ENCODE measurements around the gene APCDD1.

APCDD1 gene

DNA sequence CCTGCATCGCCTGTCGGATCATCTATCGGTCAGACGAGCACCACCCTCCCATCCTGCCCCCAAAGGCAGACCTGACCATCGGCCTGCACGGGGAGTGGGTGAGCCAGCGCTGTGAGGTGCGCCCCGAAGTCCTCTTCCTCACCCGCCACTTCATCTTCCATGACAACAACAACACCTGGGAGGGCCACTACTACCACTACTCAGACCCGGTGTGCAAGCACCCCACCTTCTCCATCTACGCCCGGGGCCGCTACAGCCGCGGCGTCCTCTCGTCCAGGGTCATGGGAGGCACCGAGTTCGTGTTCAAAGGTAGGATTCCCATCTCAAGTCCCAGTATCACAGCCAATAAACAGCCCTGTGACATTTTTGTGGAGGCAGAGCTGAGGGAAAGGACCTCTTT is 31.0 kb downstream of the APCDD1 start:
- Histone ChIP-seq H3K4me3 (replicated peaks; ENCODE audit: low read depth, low read length) (no peak overlapping the region), H3K27me3 (replicated peaks; ENCODE audit: control insufficient read depth, insufficient read depth, low read length) (no peaks in the 10 kb centered on the region), H3K36me3 (ENCODE audit: control insufficient read depth, insufficient read depth, low read length) (no peaks in the 10 kb centered on the region)
- TF ChIP-seq, protein P1, sequence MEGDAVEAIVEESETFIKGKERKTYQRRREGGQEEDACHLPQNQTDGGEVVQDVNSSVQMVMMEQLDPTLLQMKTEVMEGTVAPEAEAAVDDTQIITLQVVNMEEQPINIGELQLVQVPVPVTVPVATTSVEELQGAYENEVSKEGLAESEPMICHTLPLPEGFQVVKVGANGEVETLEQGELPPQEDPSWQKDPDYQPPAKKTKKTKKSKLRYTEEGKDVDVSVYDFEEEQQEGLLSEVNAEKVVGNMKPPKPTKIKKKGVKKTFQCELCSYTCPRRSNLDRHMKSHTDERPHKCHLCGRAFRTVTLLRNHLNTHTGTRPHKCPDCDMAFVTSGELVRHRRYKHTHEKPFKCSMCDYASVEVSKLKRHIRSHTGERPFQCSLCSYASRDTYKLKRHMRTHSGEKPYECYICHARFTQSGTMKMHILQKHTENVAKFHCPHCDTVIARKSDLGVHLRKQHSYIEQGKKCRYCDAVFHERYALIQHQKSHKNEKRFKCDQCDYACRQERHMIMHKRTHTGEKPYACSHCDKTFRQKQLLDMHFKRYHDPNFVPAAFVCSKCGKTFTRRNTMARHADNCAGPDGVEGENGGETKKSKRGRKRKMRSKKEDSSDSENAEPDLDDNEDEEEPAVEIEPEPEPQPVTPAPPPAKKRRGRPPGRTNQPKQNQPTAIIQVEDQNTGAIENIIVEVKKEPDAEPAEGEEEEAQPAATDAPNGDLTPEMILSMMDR (IDR thresholded peaks at IDR 0.05; ENCODE audit: insufficient read depth, low read length, poor library complexity, severe bottlenecking) = no peak
- DNase-seq (ENCODE audit: extremely low read depth, insufficient read length) = no peak

DNA sequence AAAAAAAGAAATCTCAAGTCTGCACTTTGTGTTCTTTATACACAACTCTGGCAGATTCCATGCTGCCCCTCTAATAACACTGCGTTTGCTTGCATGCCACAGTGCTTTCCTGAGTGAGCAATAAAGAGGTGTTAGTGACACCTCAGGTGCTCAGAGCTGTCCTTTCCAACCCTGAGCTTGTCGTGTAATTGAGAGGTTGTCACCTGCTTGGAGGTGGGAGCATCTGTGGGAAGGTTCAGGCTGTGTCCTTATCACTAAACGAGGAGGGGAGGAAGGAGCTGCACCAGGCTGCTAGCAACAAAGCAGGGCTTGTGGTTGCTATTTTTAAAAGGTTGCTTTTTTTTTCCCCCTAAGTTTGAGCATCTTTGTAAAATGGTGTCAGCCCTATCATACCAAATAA is 31.9 kb downstream of the APCDD1 start:
- Histone ChIP-seq H3K27me3 (replicated peaks; ENCODE audit: control insufficient read depth, insufficient read depth, low read length) (no peaks in the 10 kb centered on the region), H3K36me3 (ENCODE audit: control insufficient read depth, insufficient read depth, low read length) (no peaks in the 10 kb centered on the region), H3K4me3 (replicated peaks; ENCODE audit: low read depth, low read length) (no peak overlapping the region)
- TF ChIP-seq, protein P1 (IDR thresholded peaks at IDR 0.05; ENCODE audit: insufficient read depth, low read length, poor library complexity, severe bottlenecking) = no peak
- DNase-seq (ENCODE audit: extremely low read depth, insufficient read length) = no peak

DNA sequence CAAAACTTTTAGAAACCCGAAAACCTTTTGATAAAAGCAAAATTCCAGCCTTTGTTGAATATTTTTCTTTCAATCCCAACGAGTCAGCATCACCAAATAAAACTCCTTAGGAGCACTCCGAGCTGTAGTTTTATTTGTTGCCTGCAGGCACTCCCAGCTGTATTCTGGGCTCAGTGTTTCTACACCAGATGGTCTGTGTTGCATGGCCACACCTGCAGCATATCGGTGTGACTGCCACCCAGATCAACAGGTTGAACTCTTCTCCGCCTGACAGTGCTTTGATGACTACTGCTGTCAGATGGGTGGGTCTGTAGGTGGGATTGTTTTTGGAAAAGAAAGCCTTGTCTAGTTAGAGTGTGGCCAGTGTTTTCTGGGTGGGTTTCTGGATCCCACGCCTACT is 32.7 kb downstream of the APCDD1 start:
- DNase-seq (ENCODE audit: extremely low read depth, insufficient read length) = no peak
- Histone ChIP-seq H3K4me3 (replicated peaks; ENCODE audit: low read depth, low read length) (no peak overlapping the region), H3K27me3 (replicated peaks; ENCODE audit: control insufficient read depth, insufficient read depth, low read length) (no peaks in the 10 kb centered on the region), H3K36me3 (ENCODE audit: control insufficient read depth, insufficient read depth, low read length) (no peaks in the 10 kb centered on the region)
- TF ChIP-seq, protein P1 (IDR thresholded peaks at IDR 0.05; ENCODE audit: insufficient read depth, low read length, poor library complexity, severe bottlenecking) = no peak

DNA sequence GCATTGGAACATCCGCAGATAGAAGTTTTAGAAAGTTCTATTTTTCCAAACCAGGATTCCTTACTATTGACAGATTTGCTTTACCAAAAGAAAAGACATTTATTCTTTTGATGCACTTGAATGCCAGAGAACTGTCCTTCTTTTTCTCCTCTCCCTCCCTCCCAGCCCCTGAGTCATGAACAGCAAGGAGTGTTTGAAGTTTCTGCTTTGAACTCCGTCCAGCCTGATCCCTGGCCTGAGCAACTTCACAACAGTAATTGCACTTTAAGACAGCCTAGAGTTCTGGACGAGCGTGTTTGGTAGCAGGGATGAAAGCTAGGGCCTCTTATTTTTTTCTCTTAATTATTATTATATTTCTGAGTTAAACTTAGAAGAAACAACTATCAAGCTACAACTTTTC is 33.6 kb downstream of the APCDD1 start:
- DNase-seq (ENCODE audit: extremely low read depth, insufficient read length) = no peak
- Histone ChIP-seq H3K36me3 (ENCODE audit: control insufficient read depth, insufficient read depth, low read length) (no peaks in the 10 kb centered on the region), H3K27me3 (replicated peaks; ENCODE audit: control insufficient read depth, insufficient read depth, low read length) (no peaks in the 10 kb centered on the region), H3K4me3 (replicated peaks; ENCODE audit: low read depth, low read length) (no peak overlapping the region)
- TF ChIP-seq, protein P1 (IDR thresholded peaks at IDR 0.05; ENCODE audit: insufficient read depth, low read length, poor library complexity, severe bottlenecking) = no peak

DNA sequence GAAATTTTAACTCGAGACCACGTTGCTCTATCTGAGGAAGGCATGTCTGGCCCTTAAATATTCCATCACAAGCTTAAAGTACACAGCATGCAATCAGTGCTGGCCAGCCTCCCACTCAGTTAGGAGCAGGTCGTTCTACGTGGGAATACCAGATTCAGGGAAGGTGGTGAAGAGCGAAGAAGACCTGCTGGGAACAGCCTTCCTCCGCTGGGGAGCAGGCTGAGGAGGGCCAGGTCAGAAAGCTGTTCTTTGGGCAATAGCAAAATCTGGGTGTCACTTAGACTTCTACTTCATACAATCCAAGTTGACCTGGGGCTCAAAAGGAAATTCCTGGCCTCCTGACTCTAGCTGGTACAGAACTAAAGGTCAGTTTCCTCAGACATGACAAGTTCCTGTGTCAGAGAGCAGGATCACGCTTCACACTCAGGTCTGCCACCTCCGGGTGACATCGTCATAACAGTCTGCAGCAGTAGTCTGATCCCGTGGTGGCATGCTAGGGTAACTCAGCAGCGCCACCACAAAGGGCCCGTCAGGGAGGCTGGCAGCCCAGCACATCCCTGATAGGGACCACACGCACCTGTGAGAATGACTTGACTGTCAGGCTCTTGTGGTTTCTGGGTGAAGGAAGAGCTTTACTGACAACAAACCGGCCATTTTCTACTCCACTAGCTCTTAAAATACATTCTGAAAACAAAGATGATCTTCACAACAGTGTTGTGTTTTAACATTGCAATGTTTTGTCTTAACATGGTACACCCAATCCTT is 36.1 kb downstream of the APCDD1 start:
- H3K36me3 ChIP-seq (ENCODE audit: control insufficient read depth, insufficient read depth, low read length) = no peaks in the 10 kb centered on the region
- TF ChIP-seq, protein P1 (IDR thresholded peaks at IDR 0.05; ENCODE audit: insufficient read depth, low read length, poor library complexity, severe bottlenecking) = peak; percentile 81
- no peaks in the 10 kb centered on the region for H3K27me3 ChIP-seq (replicated peaks; ENCODE audit: control insufficient read depth, insufficient read depth, low read length)
- peak; percentile 62 for DNase-seq (ENCODE audit: extremely low read depth, insufficient read length)
- no peak overlapping the region for H3K4me3 ChIP-seq (replicated peaks; ENCODE audit: low read depth, low read length)

Measured in GM06990 (cell line).